Measurements from ENCODE around the gene SLC10A4. TPM values are rescaled to one million over a fixed set of nuclear protein-coding genes. Genes with fewer than 3 reads are reported as not detected.

Gene SLC10A4
- total RNA-seq, 1 experiment from 2014 or later = 0.59 TPM

DNA sequence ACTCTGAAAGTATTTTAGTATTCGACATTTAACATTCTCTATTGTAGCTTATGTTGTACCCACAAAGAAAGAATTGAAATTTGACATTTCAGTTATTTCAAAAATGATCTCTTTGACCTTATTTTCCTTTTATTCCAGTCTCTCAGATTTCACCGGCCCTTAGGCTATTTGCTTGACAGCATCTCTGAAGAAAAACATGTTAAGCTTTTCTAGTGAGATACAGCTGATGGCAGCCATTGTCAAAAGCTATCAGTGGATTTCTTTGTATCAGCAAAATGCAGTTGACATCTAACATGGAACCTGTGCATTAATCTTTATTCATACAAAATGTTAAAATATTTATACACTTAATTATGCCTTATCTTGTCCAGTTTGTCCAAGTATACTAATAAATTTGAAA is 23.6 kb downstream of the SLC10A4 start:
- Mint-ChIP-seq H3K4me3 (ENCODE audit: low read depth, unreplicated experiment) (no peak overlapping the region), H3K36me3 (ENCODE audit: insufficient read depth, unreplicated experiment) (no peaks in the 10 kb centered on the region), H3K27me3 (ENCODE audit: unreplicated experiment) (no peaks in the 10 kb centered on the region), H3K9me3 (ENCODE audit: low read depth, unreplicated experiment) (no peaks in the 10 kb centered on the region), H3K27ac (ENCODE audit: unreplicated experiment) (no peak overlapping the region), H3K4me1 (ENCODE audit: low read depth, unreplicated experiment) (no peaks in the 10 kb centered on the region)
- no peak for DNase-seq
- CTCF ChIA-PET = no interaction called here
- no TSS peak for BruUV-seq (replicated peaks)
- intact Hi-C loops (cut with micrococcal nuclease; ENCODE audit: unreplicated experiment) = no loop called here
- TF ChIP-seq, protein P1, sequence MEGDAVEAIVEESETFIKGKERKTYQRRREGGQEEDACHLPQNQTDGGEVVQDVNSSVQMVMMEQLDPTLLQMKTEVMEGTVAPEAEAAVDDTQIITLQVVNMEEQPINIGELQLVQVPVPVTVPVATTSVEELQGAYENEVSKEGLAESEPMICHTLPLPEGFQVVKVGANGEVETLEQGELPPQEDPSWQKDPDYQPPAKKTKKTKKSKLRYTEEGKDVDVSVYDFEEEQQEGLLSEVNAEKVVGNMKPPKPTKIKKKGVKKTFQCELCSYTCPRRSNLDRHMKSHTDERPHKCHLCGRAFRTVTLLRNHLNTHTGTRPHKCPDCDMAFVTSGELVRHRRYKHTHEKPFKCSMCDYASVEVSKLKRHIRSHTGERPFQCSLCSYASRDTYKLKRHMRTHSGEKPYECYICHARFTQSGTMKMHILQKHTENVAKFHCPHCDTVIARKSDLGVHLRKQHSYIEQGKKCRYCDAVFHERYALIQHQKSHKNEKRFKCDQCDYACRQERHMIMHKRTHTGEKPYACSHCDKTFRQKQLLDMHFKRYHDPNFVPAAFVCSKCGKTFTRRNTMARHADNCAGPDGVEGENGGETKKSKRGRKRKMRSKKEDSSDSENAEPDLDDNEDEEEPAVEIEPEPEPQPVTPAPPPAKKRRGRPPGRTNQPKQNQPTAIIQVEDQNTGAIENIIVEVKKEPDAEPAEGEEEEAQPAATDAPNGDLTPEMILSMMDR (IDR thresholded peaks at IDR 0.05; ENCODE audit: unreplicated experiment) = no peak

DNA sequence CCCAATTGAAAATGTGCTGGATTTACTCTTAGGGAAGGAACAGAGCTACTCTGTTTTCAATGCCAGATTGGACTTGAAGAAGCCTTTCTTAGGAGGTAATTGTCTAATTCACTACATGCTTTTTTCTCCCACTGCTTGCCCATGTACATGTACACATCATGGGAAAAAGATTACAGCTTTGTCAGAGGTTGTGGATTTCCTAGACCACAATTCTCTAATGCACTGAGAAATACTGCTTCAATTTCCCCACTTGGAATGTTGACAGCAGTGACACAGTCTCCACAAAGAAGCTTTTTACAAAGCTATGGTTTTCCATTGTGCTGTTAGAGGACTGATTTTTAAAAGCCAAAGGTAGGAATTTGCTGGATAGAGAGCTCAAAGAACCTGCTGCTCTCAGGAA is 26.4 kb downstream of the SLC10A4 start:
- Mint-ChIP-seq H3K36me3 (ENCODE audit: insufficient read depth, unreplicated experiment) (no peaks in the 10 kb centered on the region), H3K9me3 (ENCODE audit: low read depth, unreplicated experiment) (no peaks in the 10 kb centered on the region), H3K4me1 (ENCODE audit: low read depth, unreplicated experiment) (no peaks in the 10 kb centered on the region), H3K27ac (ENCODE audit: unreplicated experiment) (no peak overlapping the region), H3K27me3 (ENCODE audit: unreplicated experiment) (no peaks in the 10 kb centered on the region), H3K4me3 (ENCODE audit: low read depth, unreplicated experiment) (no peak overlapping the region)
- TF ChIP-seq, protein P1 (IDR thresholded peaks at IDR 0.05; ENCODE audit: unreplicated experiment) = no peak
- DNase-seq = no peak
- intact Hi-C loops (cut with micrococcal nuclease; ENCODE audit: unreplicated experiment) = no loop called here
- CTCF ChIA-PET = no interaction called here
- BruUV-seq (replicated peaks) = no TSS peak

DNA sequence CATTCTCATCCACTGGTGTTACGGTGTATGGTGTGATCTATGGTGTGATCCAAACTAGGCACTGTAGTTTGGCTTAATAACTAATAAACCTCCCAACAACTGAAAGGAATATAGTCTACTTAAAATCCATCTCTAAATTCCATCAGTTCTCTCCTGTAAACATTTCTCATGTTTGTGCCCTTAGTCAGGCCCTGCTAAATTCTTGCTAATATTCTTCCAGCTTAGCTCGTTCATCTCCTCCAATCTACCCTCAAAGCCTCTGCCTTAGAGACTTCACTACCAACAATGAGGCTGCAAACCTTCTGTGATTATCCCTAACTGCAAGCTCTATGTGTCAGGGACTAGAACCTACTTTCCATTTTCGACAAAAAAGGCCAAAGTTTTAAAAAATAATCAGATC is 35.0 kb downstream of the SLC10A4 start:
- Mint-ChIP-seq H3K27me3 (ENCODE audit: unreplicated experiment) (no peaks in the 10 kb centered on the region), H3K4me3 (ENCODE audit: low read depth, unreplicated experiment) (no peak overlapping the region), H3K27ac (ENCODE audit: unreplicated experiment) (no peak overlapping the region), H3K36me3 (ENCODE audit: insufficient read depth, unreplicated experiment) (peaks cover 11% of the 10 kb centered on the region), H3K4me1 (ENCODE audit: low read depth, unreplicated experiment) (no peaks in the 10 kb centered on the region), H3K9me3 (ENCODE audit: low read depth, unreplicated experiment) (no peaks in the 10 kb centered on the region)
- CTCF ChIA-PET = no interaction called here
- no TSS peak for BruUV-seq (replicated peaks)
- intact Hi-C loops (cut with micrococcal nuclease; ENCODE audit: unreplicated experiment) = no loop called here
- no peak for DNase-seq
- TF ChIP-seq, protein P1 (IDR thresholded peaks at IDR 0.05; ENCODE audit: unreplicated experiment) = no peak

DNA sequence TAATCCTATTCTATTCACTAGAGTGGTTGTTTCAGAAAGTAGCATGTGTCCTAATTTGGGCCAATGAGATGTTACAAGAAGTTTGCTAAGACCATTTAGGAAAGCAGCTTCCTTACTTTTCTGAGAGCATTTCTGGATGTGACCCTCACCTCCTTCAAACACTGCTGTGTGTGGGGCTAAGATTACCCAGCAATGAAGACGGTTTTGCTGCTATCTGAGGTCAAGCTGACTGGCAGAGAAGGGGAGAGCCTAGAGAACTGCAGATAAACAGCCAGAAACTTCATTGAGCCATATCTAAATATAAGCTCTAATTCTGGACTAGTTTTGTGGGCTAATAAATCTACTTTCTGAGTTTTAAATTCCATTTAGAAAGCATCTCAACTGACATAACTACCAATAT is 43.3 kb downstream of the SLC10A4 start:
- Mint-ChIP-seq H3K4me1 (ENCODE audit: low read depth, unreplicated experiment) (no peaks in the 10 kb centered on the region), H3K36me3 (ENCODE audit: insufficient read depth, unreplicated experiment) (peaks cover 24% of the 10 kb centered on the region), H3K27me3 (ENCODE audit: unreplicated experiment) (no peaks in the 10 kb centered on the region), H3K4me3 (ENCODE audit: low read depth, unreplicated experiment) (no peak overlapping the region), H3K27ac (ENCODE audit: unreplicated experiment) (no peak overlapping the region), H3K9me3 (ENCODE audit: low read depth, unreplicated experiment) (no peaks in the 10 kb centered on the region)
- CTCF ChIA-PET = no interaction called here
- no peak for DNase-seq
- TF ChIP-seq, protein P1 (IDR thresholded peaks at IDR 0.05; ENCODE audit: unreplicated experiment) = no peak
- intact Hi-C loops (cut with micrococcal nuclease; ENCODE audit: unreplicated experiment) = no loop called here
- no TSS peak for BruUV-seq (replicated peaks)

DNA sequence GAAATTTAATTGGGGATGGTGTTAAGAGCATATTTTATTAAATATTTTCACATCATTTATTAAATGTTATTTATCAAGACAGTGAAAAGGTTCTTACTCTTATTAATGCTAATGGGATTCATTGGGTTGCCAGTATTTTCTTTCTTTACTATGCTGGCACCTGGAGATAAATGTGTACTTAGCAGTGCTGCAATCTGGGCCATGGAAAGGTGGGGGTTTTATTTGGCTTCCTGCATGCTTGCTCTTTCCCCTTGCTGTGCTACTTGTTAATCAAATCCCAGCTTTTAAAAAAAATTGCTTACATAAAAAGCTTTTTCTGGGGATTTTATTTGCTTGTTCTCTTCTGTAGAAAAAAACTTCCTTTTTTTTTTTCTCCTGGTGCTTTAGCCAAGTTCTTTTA is 55.2 kb downstream of the SLC10A4 start:
- Mint-ChIP-seq H3K9me3 (ENCODE audit: low read depth, unreplicated experiment) (no peaks in the 10 kb centered on the region), H3K27me3 (ENCODE audit: unreplicated experiment) (no peaks in the 10 kb centered on the region), H3K4me3 (ENCODE audit: low read depth, unreplicated experiment) (no peak overlapping the region), H3K27ac (ENCODE audit: unreplicated experiment) (no peak overlapping the region), H3K36me3 (ENCODE audit: insufficient read depth, unreplicated experiment) (no peaks in the 10 kb centered on the region), H3K4me1 (ENCODE audit: low read depth, unreplicated experiment) (no peaks in the 10 kb centered on the region)
- no peak for DNase-seq
- intact Hi-C loops (cut with micrococcal nuclease; ENCODE audit: unreplicated experiment) = no loop called here
- TF ChIP-seq, protein P1 (IDR thresholded peaks at IDR 0.05; ENCODE audit: unreplicated experiment) = no peak
- no TSS peak for BruUV-seq (replicated peaks)
- CTCF ChIA-PET = no interaction called here

Measured in Calu3 (cell line).